Thyroid gland (tissue), 4 donors: ENCODE measurements around the gene PRDM1. TPM values are rescaled to one million over a fixed set of nuclear protein-coding genes. Genes with fewer than 3 reads are reported as not detected.
A peak's percentile ranks its signal among the peaks of the same experiment; 100 is the strongest.

Experiments used
- DNase-seq, 2 donors: peaks; one replicate each; pipeline ENCODE4 v3.0.0-alpha.2; 2019
- H3K27ac ChIP-seq, 3 donors: fragments of 200-600 bp; sonication (generic); 1 replicate in 2 of 3; 2 replicates in 1 of 3; pipeline ENCODE4 v1.5.1; 2016 to 2019; ENCODE audit warnings: mild to moderate bottlenecking in 1 of 3, moderate library complexity in 1 of 3
- H3K27me3 ChIP-seq: fragments of 200-600 bp; sonication (generic); one replicate; pipeline ENCODE4 v1.5.1; 2019
- H3K36me3 ChIP-seq, 2 donors: fragments of 200-600 bp; sonication (generic); one replicate each; pipeline ENCODE4 v1.5.1; 2016 to 2019
- H3K4me1 ChIP-seq, 2 donors: fragments of 200-600 bp; sonication (generic); one replicate each; pipeline ENCODE4 v1.5.1; 2017 to 2019
- H3K4me3 ChIP-seq, 3 donors: fragments of 200-600 bp; sonication (generic); replicated peaks in 1 of 3; 1 replicate in 2 of 3; 2 replicates in 1 of 3; pipeline ENCODE4 v1.5.1; 2016; ENCODE audit warnings: mild to moderate bottlenecking in 1 of 3
- H3K9me3 ChIP-seq: fragments of 200-600 bp; sonication (generic); one replicate; pipeline ENCODE4 v1.5.1; 2017
- CTCF ChIP-seq, 6 experiments: fragments of 200-600 bp in 3 of 6; fragments of 450-650 bp in 3 of 6; sonication (generic) in 3 of 6; IDR thresholded peaks; one replicate each; pipeline ENCODE4 v1.5.1; 2016 to 2019; ENCODE audit warnings: antibody characterized with exemption in 6 of 6, mild to moderate bottlenecking in 2 of 6, inconsistent platforms in 1 of 6, moderate library complexity in 1 of 6
- POLR2A ChIP-seq, 2 donors: fragments of 450-650 bp; IDR thresholded peaks; one replicate each; pipeline ENCODE4 v1.6.1; 2017; ENCODE audit warnings: antibody characterized with exemption in 2 of 2, mild to moderate bottlenecking in 2 of 2, moderate library complexity in 1 of 2
- WGBS, 2 donors: methylation state at CpG; one replicate each; pipeline ENCODE4 v1.1.5; 2017; 5-methylcytosine and 5-hydroxymethylcytosine counted together
- intact Hi-C: fragments of 100-400 bp; cut with DNase I; formaldehyde crosslinking; loops from one replicate; pipeline ENCODE4 v1.15.1; 2023
- total RNA-seq, 4 donors: library from RNA; depleted of rRNA; stranded (reverse); fragments of >200 nt; gene quantifications; one replicate each; pipeline ENCODE4 v1.2.3, GENCODE V29; 2016

The PRDM1 gene
- total RNA-seq, 4 donors from 2014 or later, result 5.6 to 7.6 (median 7.0) TPM

- TF ChIP-seq POLR2A (IDR thresholded peaks at IDR 0.05), result no peak
- Histone ChIP-seq H3K36me3 (no peaks in the 10 kb centered on the region), H3K4me1 (no peaks in the 10 kb centered on the region), H3K4me3 (no peak overlapping the region), H3K27me3 (no peaks in the 10 kb centered on the region), H3K9me3 (no peaks in the 10 kb centered on the region), H3K27ac (no peak overlapping the region)
- no peak for DNase-seq
- 85 to 96% methylated on average over 3 of the region's 3 CpGs for WGBS, 2 donors
- intact Hi-C loops, result no loop called here
Measured at GRCh38 chr6:106126482-106126881, 40.3 kb downstream of the PRDM1 start.

- intact Hi-C loops, result no loop called here
- H3K36me3 ChIP-seq, result no peaks in the 10 kb centered on the region
- TF ChIP-seq CTCF (IDR thresholded peaks at IDR 0.05), result no peak
- no peak for TF ChIP-seq POLR2A (IDR thresholded peaks at IDR 0.05)
- DNase-seq, result no peak
- H3K27ac ChIP-seq, result no peak overlapping the region
- 85 to 93% methylated on average over 9 of the region's 9 CpGs for WGBS, 2 donors
- no peaks in the 10 kb centered on the region for H3K27me3 ChIP-seq
- H3K4me3 ChIP-seq, result no peak overlapping the region
- no peaks in the 10 kb centered on the region for H3K9me3 ChIP-seq
- no peaks in the 10 kb centered on the region for H3K4me1 ChIP-seq
Measured at GRCh38 chr6:106128981-106129781, 43.0 kb downstream of the PRDM1 start.

- Histone ChIP-seq H3K36me3 (no peaks in the 10 kb centered on the region), H3K9me3 (no peaks in the 10 kb centered on the region), H3K27ac (no peak overlapping the region), H3K27me3 (no peaks in the 10 kb centered on the region), H3K4me3 (no peak overlapping the region), H3K4me1 (no peaks in the 10 kb centered on the region)
- WGBS, 2 donors, result 95% methylated on average over 10 of the region's 10 CpGs
- intact Hi-C loops, result no loop called here
- no peak for TF ChIP-seq CTCF (IDR thresholded peaks at IDR 0.05)
- TF ChIP-seq POLR2A (IDR thresholded peaks at IDR 0.05), result no peak
- no peak for DNase-seq
Measured at GRCh38 chr6:106132153-106132698, 46.1 kb downstream of the PRDM1 start.

- peak; percentile 22 to 34 for DNase-seq
- intact Hi-C loops, result no loop called here
- no peaks in the 10 kb centered on the region for H3K9me3 ChIP-seq
- H3K36me3 ChIP-seq, result no peaks in the 10 kb centered on the region
- no peak overlapping the region for H3K27ac ChIP-seq
- WGBS, 2 donors, result 80 to 88% methylated on average over 6 of the region's 6 CpGs
- no peaks in the 10 kb centered on the region for H3K4me1 ChIP-seq
- no peaks in the 10 kb centered on the region for H3K27me3 ChIP-seq
- no peak overlapping the region for H3K4me3 ChIP-seq
- TF ChIP-seq POLR2A (IDR thresholded peaks at IDR 0.05), result no peak
- no peak for TF ChIP-seq CTCF (IDR thresholded peaks at IDR 0.05)
Measured at GRCh38 chr6:106133040-106133439, 46.9 kb downstream of the PRDM1 start.

- H3K4me1 ChIP-seq, result no peaks in the 10 kb centered on the region
- H3K27ac ChIP-seq, result no peak overlapping the region
- no peaks in the 10 kb centered on the region for H3K9me3 ChIP-seq
- H3K36me3 ChIP-seq, result no peaks in the 10 kb centered on the region
- H3K27me3 ChIP-seq, result no peaks in the 10 kb centered on the region
- DNase-seq, result no peak
- H3K4me3 ChIP-seq, result no peak overlapping the region
- 85 to 93% methylated on average over 17 of the region's 17 CpGs for WGBS, 2 donors
- intact Hi-C loops, result no loop called here
- TF ChIP-seq POLR2A (IDR thresholded peaks at IDR 0.05), result no peak
Measured at GRCh38 chr6:106134087-106134770, 48.1 kb downstream of the PRDM1 start.
